Activated CD4-positive, alpha-beta T cell treated with anti-CD3 and anti-CD28 coated beads, Interleukin-2, amount 50 U/mL, for 48 hours (primary cell): ENCODE measurements around the gene TRPC4AP.
A peak's percentile ranks its signal among the peaks of the same experiment; 100 is the strongest.

ENCODE experiments used
- DNase-seq, 2 experiments: peaks; one replicate each; pipeline ENCODE4 v3.0.0-alpha.2; 2020

The TRPC4AP gene

DNA sequence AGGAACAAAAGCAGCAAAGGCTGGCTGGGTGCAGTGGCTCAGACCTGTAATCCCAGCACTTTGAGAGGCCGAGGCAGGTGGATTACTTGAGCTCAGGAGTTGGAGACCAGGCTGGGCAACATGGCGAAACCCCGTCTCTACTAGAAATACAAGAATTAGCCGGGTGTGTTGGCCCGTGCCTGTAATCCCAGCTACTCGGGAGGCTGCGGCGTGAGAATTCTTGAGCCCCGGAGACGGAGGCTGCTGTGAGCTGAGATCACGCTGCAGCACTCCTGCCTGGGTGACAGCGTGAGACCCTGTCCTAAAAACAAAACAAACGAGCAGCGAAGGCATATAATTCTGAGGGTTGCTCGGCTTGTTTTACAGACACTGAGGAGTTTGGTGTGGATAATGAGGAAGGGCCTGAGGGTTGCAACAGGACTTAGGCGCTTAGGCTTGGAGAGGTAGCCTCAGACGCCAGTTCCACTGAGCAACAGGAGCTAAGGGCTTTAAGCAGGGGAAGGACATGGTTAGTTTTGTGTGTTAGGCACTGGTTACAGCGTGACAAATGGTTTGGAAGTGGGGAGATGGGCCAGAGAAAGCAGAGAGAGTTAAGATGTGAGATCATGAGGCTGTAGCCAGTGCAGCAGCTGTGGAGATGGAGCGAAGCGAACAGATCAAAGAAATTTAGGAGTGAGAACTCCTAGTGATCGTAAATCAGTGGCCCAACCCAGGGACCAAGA lies 135.7 kb downstream of the TRPC4AP start:
- DNase-seq = no peak

DNA sequence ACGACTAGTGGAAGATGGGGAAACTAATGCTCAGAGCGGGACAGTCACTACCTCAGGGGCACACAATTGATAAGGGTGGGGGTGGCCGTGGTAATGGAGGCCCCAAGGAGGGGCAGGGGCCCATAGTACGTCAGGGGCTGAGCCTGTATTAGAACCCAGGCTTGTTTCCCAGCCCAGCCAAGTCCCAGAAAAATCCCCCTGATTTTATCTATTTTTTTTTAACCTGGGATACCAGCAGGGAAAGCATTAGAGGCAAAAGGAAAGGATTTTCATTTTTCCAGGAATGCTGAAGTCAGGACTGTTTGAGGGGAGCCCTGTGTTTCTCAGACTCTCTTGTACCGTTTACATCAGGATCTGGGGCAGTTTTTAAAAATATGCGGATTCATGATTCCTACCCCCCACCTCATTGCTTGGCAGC lies 136.6 kb downstream of the TRPC4AP start:
- no peak for DNase-seq

DNA sequence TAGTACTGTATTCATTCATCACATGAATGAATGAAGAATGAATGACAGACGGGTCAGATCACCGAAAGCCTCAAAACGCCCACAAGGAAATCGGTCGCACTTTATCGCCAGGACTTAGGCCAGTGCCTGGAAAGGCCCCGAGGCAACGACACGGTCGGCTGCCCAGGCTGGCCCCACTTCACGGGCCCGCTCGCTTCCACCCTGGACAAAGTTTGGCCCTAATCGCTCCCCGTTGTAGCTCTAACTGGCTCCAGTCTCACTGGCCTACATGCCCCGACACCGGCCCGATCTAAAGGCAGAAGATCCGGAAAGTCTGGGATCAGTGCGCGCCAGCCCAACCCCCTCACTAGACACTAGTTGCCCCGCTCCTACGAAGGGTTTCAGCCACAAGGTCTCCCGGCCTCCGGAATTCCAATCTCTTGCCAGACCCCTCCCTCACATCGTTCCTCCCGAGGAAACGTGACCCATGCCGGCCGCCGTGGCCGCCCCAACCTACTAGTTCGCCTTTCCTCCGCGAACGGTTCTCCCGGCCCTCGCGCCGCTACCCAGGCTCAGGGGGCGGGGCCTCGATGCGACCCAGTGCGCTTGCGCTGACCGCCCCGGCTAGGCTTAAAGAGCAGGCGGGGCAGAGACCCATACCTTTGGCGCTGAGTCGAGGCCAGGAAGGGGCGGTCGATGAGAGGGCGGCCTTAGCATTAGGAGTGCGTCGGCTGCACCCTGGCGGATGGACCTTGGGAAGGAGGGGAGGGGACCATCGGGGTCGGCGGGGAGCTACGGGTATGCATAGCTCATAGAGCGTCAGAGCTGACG lies 137.2 kb downstream of the TRPC4AP start, which contains the start of the genes GSS and MYH7B:
Gene GSS (minus strand): TSS at position 576 of the 810 bp plus-strand sequence. CDS start 3,954 bp downstream, outside the sequence.
Gene MYH7B (plus strand): TSS at position 638 of the 810 bp plus-strand sequence. CDS start 22,138 bp downstream, outside the sequence.
- peak; percentile 99 for DNase-seq

DNA sequence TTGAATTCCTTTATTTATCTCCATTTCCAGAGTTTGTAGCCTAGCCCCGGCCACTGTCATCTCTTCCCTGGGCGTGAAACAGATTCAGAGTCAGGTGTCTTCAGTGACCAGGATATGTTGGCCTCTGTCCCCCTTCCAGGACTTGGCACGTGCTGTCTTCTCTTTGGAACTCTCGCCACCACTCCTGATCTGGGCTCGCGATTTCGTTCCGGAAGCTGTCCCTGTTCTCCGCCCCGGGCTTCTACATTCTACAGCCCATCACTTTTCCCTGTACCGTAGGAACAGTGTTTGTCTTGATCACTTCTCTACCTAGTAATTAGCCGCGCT lies 137.7 kb downstream of the TRPC4AP start:
- DNase-seq = peak; percentile 26 to 33

DNA sequence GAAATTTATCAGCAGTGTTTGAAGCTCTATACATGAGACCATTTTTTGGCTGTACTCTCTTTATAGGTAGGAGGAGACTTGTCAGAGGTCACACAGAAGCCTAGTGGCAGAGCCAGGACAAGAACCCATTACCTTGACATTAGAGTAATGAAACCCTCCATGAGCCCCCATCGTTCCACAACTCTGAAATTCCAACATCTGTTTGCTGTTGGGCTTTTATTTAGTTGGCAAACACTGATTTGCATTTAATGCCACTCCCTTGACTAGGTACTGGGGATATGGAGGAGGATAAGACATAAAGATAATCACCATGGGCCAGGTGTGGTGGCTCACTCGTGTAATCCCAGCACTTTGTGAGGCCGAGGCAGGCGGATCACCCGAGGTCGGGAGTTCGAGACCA lies 138.6 kb downstream of the TRPC4AP start:
- DNase-seq = no peak

- DNase-seq = no peak
These were observed 139.9 kb downstream of the TRPC4AP start for GRCh38 chr20:34952671-34953070.
